SK-N-SH treated with all-trans-retinoic acid at 6 μM for 48 hours (cell line): ENCODE measurements around the gene SRSF6.

Source experiments
- ATAC-seq: fragments of 200-7000 bp; cut with Tn5 transposase; 3 replicates; pipeline ENCODE4 v1.9.1; 2020; ENCODE audit warnings: mild to moderate bottlenecking, moderate library complexity
- ARNTL ChIP-seq: fragments of 450-650 bp; formaldehyde crosslinking; IDR thresholded peaks from 2 replicates; pipeline ENCODE4 v1.5.0; 2020; ENCODE audit warnings: low read depth, mild to moderate bottlenecking, moderate library complexity, borderline replicate concordance
- BACH2 ChIP-seq: fragments of 250-450 bp; sonication (Bioruptor Pico); IDR thresholded peaks from 2 replicates; pipeline ENCODE4 v1.9.0; 2021; ENCODE audit warnings: mild to moderate bottlenecking, borderline replicate concordance
- CSDC2 ChIP-seq: fragments of 250-450 bp; sonication (Bioruptor Pico); IDR thresholded peaks from 2 replicates; pipeline ENCODE4 v1.5.0; 2020; ENCODE audit warnings: mild to moderate bottlenecking, moderate library complexity
- ESRRG ChIP-seq: fragments of 250-450 bp; sonication (Bioruptor Pico); IDR thresholded peaks from 2 replicates; pipeline ENCODE4 v1.6.1; 2021; ENCODE audit warnings: mild to moderate bottlenecking
- OSR1 ChIP-seq: fragments of 250-450 bp; sonication (Bioruptor Pico); IDR thresholded peaks from 2 replicates; pipeline ENCODE4 v1.8.0; 2022; ENCODE audit warnings: moderate library complexity, mild to moderate bottlenecking, inconsistent platforms
- PPARA ChIP-seq: fragments of 250-450 bp; sonication (Bioruptor Pico); IDR thresholded peaks from 2 replicates; pipeline ENCODE4 v1.5.0; 2020; ENCODE audit warnings: mild to moderate bottlenecking, borderline replicate concordance
- RARB ChIP-seq: fragments of 250-450 bp; sonication (Bioruptor Pico); IDR thresholded peaks from 2 replicates; pipeline ENCODE4 v1.8.0; 2021; ENCODE audit warnings: mild to moderate bottlenecking, moderate library complexity
- SNAI2 ChIP-seq: fragments of 250-450 bp; sonication (Bioruptor Pico); IDR thresholded peaks from 2 replicates; pipeline ENCODE4 v1.5.0; 2020; ENCODE audit warnings: mild to moderate bottlenecking, moderate library complexity
- TCF4 ChIP-seq: fragments of 250-450 bp; sonication (Bioruptor Pico); IDR thresholded peaks from 2 replicates; pipeline ENCODE4 v1.8.0; 2021; ENCODE audit warnings: mild to moderate bottlenecking, moderate library complexity, borderline replicate concordance
- TOX ChIP-seq: fragments of 250-450 bp; sonication (Bioruptor Pico); IDR thresholded peaks from 2 replicates; pipeline ENCODE4 v1.8.0; 2021; ENCODE audit warnings: mild to moderate bottlenecking, moderate library complexity, borderline replicate concordance
- ZC3H10 ChIP-seq: fragments of 250-450 bp; sonication (Bioruptor Pico); IDR thresholded peaks from 2 replicates; pipeline ENCODE4 v1.5.1; 2021; ENCODE audit warnings: mild to moderate bottlenecking, moderate library complexity
- ZFP3 ChIP-seq: fragments of 250-450 bp; sonication (Bioruptor Pico); IDR thresholded peaks from 2 replicates; pipeline ENCODE4 v1.5.0; 2020; ENCODE audit warnings: mild to moderate bottlenecking, moderate library complexity
- ZFP30 ChIP-seq: fragments of 450-650 bp; formaldehyde crosslinking; IDR thresholded peaks from 2 replicates; pipeline ENCODE4 v1.5.0; 2022; ENCODE audit warnings: mild to moderate bottlenecking, moderate library complexity
- ZNF565 ChIP-seq: fragments of 450-650 bp; formaldehyde crosslinking; conservative IDR thresholded peaks from 2 replicates; pipeline ENCODE4 v1.5.0; 2020; ENCODE audit warnings: low read depth, mild to moderate bottlenecking, moderate library complexity
- ZNF70 ChIP-seq: fragments of 450-650 bp; formaldehyde crosslinking; IDR thresholded peaks from 2 replicates; pipeline ENCODE4 v1.5.0; 2020; ENCODE audit warnings: mild to moderate bottlenecking, moderate library complexity
- ZNF8 ChIP-seq: fragments of 450-650 bp; formaldehyde crosslinking; IDR thresholded peaks from 2 replicates; pipeline ENCODE4 v1.5.0; 2020; ENCODE audit warnings: mild to moderate bottlenecking, moderate library complexity
- TF ChIP-seq, protein P1 (sequence below): fragments of 250-450 bp; sonication (Bioruptor Pico); IDR thresholded peaks from 2 replicates; pipeline ENCODE4 v1.5.1; 2020; ENCODE audit warnings: low read depth, mild to moderate bottlenecking, moderate library complexity
- TF ChIP-seq, protein P2 (sequence below): fragments of 250-450 bp; sonication (Bioruptor Pico); IDR thresholded peaks from 2 replicates; pipeline ENCODE4 v1.5.0; 2020; ENCODE audit warnings: mild to moderate bottlenecking, moderate library complexity
- TF ChIP-seq, protein P3 (sequence below): fragments of 250-450 bp; sonication (Bioruptor Pico); IDR thresholded peaks from 2 replicates; pipeline ENCODE4 v1.5.1; 2021; ENCODE audit warnings: mild to moderate bottlenecking, moderate library complexity
- TF ChIP-seq, protein P4 (sequence below): fragments of 250-450 bp; sonication (Bioruptor Pico); IDR thresholded peaks from 2 replicates; pipeline ENCODE4 v1.8.0; 2020; ENCODE audit warnings: mild to moderate bottlenecking, moderate library complexity, borderline replicate concordance
- TF ChIP-seq, protein P5 (sequence below): fragments of 250-450 bp; sonication (Bioruptor Pico); IDR thresholded peaks from 2 replicates; pipeline ENCODE4 v1.8.0; 2021; ENCODE audit warnings: low read depth, mild to moderate bottlenecking, moderate library complexity, borderline replicate concordance

The SRSF6 gene

DNA sequence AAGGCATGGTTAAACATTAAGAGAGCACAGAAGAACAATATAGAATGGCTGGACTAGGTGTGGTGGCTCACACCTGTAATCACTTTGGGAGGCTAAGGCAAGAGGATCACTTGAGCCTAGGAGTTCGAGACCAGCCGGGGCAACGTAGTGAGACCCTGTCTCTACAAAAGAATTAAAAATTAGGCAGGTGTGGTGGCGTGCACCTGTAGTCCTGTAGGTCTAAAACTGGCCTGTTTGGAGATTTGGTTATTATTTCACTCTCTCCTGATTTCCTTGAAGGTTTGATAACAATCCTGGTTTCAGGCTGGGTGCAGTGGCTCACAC, 15.6 kb downstream of the SRSF6 start:
- TF ChIP-seq ZFP30 (CRISPR knock-in tag) (no peak), ZNF565 (no peak), OSR1 (no peak), RARB (CRISPR knock-in tag) (no peak), SNAI2 (no peak), BACH2 (no peak), ZNF70 (no peak), CSDC2 (no peak)
- TF ChIP-seq, protein P1, sequence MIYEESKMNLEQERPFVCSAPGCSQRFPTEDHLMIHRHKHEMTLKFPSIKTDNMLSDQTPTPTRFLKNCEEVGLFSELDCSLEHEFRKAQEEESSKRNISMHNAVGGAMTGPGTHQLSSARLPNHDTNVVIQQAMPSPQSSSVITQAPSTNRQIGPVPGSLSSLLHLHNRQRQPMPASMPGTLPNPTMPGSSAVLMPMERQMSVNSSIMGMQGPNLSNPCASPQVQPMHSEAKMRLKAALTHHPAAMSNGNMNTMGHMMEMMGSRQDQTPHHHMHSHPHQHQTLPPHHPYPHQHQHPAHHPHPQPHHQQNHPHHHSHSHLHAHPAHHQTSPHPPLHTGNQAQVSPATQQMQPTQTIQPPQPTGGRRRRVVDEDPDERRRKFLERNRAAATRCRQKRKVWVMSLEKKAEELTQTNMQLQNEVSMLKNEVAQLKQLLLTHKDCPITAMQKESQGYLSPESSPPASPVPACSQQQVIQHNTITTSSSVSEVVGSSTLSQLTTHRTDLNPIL (CRISPR knock-in tag), result no peak
- TF ChIP-seq, protein P2, sequence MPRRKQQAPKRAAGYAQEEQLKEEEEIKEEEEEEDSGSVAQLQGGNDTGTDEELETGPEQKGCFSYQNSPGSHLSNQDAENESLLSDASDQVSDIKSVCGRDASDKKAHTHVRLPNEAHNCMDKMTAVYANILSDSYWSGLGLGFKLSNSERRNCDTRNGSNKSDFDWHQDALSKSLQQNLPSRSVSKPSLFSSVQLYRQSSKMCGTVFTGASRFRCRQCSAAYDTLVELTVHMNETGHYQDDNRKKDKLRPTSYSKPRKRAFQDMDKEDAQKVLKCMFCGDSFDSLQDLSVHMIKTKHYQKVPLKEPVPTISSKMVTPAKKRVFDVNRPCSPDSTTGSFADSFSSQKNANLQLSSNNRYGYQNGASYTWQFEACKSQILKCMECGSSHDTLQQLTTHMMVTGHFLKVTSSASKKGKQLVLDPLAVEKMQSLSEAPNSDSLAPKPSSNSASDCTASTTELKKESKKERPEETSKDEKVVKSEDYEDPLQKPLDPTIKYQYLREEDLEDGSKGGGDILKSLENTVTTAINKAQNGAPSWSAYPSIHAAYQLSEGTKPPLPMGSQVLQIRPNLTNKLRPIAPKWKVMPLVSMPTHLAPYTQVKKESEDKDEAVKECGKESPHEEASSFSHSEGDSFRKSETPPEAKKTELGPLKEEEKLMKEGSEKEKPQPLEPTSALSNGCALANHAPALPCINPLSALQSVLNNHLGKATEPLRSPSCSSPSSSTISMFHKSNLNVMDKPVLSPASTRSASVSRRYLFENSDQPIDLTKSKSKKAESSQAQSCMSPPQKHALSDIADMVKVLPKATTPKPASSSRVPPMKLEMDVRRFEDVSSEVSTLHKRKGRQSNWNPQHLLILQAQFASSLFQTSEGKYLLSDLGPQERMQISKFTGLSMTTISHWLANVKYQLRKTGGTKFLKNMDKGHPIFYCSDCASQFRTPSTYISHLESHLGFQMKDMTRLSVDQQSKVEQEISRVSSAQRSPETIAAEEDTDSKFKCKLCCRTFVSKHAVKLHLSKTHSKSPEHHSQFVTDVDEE (CRISPR knock-in tag), result no peak
- TF ChIP-seq, protein P3, sequence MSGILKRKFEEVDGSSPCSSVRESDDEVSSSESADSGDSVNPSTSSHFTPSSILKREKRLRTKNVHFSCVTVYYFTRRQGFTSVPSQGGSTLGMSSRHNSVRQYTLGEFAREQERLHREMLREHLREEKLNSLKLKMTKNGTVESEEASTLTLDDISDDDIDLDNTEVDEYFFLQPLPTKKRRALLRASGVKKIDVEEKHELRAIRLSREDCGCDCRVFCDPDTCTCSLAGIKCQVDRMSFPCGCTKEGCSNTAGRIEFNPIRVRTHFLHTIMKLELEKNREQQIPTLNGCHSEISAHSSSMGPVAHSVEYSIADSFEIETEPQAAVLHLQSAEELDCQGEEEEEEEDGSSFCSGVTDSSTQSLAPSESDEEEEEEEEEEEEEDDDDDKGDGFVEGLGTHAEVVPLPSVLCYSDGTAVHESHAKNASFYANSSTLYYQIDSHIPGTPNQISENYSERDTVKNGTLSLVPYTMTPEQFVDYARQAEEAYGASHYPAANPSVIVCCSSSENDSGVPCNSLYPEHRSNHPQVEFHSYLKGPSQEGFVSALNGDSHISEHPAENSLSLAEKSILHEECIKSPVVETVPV (CRISPR knock-in tag), result no peak
- ATAC-seq, result no peak

DNA sequence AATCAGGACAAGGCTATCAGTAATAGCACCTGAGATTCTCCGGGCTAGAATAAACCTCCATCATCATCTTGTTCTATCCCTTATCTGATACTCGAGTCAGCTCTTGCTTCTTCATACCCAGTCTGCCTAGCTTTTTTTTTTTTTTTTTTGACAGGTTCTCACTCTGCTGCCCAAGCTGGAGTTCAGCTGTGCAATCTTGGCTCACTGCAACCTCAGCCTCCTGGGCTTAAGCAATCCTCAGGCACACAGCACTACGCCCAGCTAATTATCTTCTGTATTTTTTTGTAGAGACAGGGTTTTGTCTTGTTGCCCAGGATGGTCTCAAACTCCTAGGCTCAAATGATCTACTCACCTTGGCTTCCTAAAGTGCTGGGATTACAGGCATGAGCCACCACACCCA, 19.5 kb downstream of the SRSF6 start:
- TF ChIP-seq ZC3H10 (CRISPR knock-in tag), result no peak
- TF ChIP-seq BACH2, result no peak
- no peak for TF ChIP-seq SNAI2
- no peak for TF ChIP-seq ZNF565
- ATAC-seq, result no peak

DNA sequence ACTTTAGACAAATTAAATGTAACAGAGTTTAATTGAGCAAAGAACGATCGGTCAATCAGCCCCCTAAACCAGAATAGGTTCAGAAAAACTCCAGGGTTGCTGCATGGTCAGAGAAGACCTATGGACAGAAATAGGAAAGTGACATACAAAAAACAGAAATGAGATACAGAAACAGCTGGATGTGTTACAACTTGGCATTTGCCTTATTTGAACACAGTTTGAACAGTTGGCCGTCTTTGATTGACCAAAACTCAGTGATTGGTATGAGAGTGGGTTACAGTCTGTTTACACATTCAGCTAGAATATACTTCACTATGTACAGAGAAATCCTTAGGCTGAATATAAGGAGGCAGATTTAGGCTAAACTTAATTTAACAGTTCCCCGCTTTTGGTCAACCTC, 19.9 kb downstream of the SRSF6 start:
- no peak for TF ChIP-seq TOX (CRISPR knock-in tag)
- TF ChIP-seq, all 23 proteins: peak for 0
- no peak for ATAC-seq

DNA sequence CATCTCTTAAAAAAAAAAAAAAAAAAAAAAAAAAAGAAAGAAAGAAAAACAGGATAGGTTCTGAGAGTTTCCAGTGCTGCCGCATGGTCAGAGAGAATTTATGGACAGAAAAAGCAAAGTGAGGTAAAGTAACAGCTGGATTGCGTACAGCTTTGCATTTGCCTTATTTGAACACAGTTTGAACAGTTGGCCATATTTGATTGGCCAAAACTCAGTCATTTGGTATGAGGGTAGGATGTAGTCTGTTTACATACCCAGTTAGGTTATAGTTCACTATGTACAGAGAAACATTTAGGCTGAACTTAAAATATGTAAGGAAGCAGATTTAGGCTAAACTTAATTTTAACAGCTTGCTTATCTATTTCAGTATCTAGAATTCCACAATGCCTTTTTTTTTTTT, 32.3 kb downstream of the SRSF6 start:
- ATAC-seq, result no peak
- no peak for TF ChIP-seq OSR1

DNA sequence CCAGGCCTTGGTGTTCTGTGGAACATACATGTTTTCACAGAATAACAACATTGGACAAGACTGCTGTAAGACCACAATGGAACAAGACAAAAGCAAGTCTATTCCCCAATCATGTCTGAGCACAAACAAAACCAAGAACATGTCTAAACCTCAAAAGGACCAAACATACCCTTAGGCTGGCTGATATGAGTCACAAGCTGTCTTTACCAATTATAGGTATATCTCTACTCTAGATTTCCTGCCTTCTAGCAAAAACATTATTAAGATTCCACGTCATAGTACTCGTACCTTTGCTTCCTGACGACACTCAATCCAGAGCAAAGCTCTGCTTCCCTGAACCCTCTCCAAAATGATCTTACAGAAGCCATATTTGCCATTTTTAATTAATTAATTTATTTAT, 34.4 kb downstream of the SRSF6 start:
- TF ChIP-seq ESRRG (CRISPR knock-in tag), result no peak
- TF ChIP-seq, protein P4, sequence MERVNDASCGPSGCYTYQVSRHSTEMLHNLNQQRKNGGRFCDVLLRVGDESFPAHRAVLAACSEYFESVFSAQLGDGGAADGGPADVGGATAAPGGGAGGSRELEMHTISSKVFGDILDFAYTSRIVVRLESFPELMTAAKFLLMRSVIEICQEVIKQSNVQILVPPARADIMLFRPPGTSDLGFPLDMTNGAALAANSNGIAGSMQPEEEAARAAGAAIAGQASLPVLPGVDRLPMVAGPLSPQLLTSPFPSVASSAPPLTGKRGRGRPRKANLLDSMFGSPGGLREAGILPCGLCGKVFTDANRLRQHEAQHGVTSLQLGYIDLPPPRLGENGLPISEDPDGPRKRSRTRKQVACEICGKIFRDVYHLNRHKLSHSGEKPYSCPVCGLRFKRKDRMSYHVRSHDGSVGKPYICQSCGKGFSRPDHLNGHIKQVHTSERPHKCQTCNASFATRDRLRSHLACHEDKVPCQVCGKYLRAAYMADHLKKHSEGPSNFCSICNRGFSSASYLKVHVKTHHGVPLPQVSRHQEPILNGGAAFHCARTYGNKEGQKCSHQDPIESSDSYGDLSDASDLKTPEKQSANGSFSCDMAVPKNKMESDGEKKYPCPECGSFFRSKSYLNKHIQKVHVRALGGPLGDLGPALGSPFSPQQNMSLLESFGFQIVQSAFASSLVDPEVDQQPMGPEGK (CRISPR knock-in tag), result no peak
- no peak for TF ChIP-seq ZNF8 (CRISPR knock-in tag)
- TF ChIP-seq, protein P1 (CRISPR knock-in tag), result no peak
- TF ChIP-seq CSDC2, result no peak
- TF ChIP-seq ZNF70, result no peak
- no peak for TF ChIP-seq ZNF565
- TF ChIP-seq PPARA (CRISPR knock-in tag), result no peak
- TF ChIP-seq ARNTL, result no peak
- TF ChIP-seq TCF4 (CRISPR knock-in tag), result no peak
- TF ChIP-seq ZFP3 (CRISPR knock-in tag), result no peak
- TF ChIP-seq, protein P2 (CRISPR knock-in tag), result no peak
- TF ChIP-seq OSR1, result no peak
- TF ChIP-seq, protein P5, sequence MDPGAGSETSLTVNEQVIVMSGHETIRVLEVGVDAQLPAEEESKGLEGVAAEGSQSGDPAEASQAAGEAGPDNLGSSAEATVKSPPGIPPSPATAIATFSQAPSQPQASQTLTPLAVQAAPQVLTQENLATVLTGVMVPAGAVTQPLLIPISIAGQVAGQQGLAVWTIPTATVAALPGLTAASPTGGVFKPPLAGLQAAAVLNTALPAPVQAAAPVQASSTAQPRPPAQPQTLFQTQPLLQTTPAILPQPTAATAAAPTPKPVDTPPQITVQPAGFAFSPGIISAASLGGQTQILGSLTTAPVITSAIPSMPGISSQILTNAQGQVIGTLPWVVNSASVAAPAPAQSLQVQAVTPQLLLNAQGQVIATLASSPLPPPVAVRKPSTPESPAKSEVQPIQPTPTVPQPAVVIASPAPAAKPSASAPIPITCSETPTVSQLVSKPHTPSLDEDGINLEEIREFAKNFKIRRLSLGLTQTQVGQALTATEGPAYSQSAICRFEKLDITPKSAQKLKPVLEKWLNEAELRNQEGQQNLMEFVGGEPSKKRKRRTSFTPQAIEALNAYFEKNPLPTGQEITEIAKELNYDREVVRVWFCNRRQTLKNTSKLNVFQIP (CRISPR knock-in tag), result no peak
- no peak; the same call in 1 of the 3 replicates for ATAC-seq
